G401 (cell line): Measurements from ENCODE around the gene KANSL3. TPM values are rescaled to one million over a fixed set of nuclear protein-coding genes. Genes with fewer than 3 reads are reported as not detected.

Source experiments
- DNase-seq: peaks from one replicate; pipeline ENCODE4 v3.0.0-alpha.2; 2015; ENCODE audit warnings: low spot score
- in situ Hi-C: cut with HindIII; loops from 2 replicates; pipeline ENCODE4 v1.10.0; 2016; ENCODE audit warnings: low sequenced_read_pairs, mixed read lengths
- total RNA-seq: library from RNA; depleted of rRNA; stranded (reverse); fragments of >200 nt; shearing (Covaris generic); gene quantifications from 2 replicates; pipeline ENCODE4 v1.2.3, GENCODE V29; 2014; rRNA removed

The KANSL3 gene
- total RNA-seq, 1 experiment from 2014 or later: 33.5 TPM

- in situ Hi-C loops: no loop called here
- DNase-seq: no peak
These were observed 87.9 kb downstream of the KANSL3 start for GRCh38 chr2:96549967-96550786.

- in situ Hi-C loops: no loop called here
- no peak for DNase-seq
These were observed 88.7 kb downstream of the KANSL3 start for GRCh38 chr2:96549466-96549785.

GRCh38 chr2:96548558-96549465 is 89.3 kb downstream of the KANSL3 start:
- DNase-seq: no peak
- in situ Hi-C loops: no loop called here

GRCh38 chr2:96547731-96548171 is 90.4 kb downstream of the KANSL3 start:
- peak; percentile 15 for DNase-seq
- in situ Hi-C loops: no loop called here

- in situ Hi-C loops: no loop called here
- DNase-seq: no peak
These were observed 90.9 kb downstream of the KANSL3 start for GRCh38 chr2:96547203-96547641.

- DNase-seq: no peak
- in situ Hi-C loops: no loop called here
These were observed 91.3 kb downstream of the KANSL3 start for GRCh38 chr2:96546797-96547196.

- DNase-seq: no peak
- in situ Hi-C loops: no loop called here
These were observed 91.8 kb downstream of the KANSL3 start for GRCh38 chr2:96546321-96546720.

Other genes starting within 250 kb of the KANSL3 start
- not detected in 2 replicates for gene NEURL3, start 133.0 kb downstream of the KANSL3 start, total RNA-seq
- gene ARID5A, start 101.6 kb downstream of the KANSL3 start, total RNA-seq: 7.6 and 8.6 TPM in 2 replicates
- not detected in 2 replicates for gene FER1L5, start 4.5 kb upstream of the KANSL3 start, total RNA-seq
- 31.8 and 75.0 TPM in 2 replicates for gene LMAN2L, start 101.8 kb upstream of the KANSL3 start, total RNA-seq
- gene CNNM4, start 122.6 kb upstream of the KANSL3 start, total RNA-seq: 6.2 and 7.6 TPM in 2 replicates
- gene CNNM3, start 178.0 kb upstream of the KANSL3 start, total RNA-seq: 15.9 and 16.6 TPM in 2 replicates
- gene ANKRD23, start 205.7 kb upstream of the KANSL3 start, total RNA-seq: 2.2 and 3.5 TPM in 2 replicates
- 28.4 and 45.2 TPM in 2 replicates for gene ANKRD39, start 219.7 kb upstream of the KANSL3 start, total RNA-seq
- gene SEMA4C, start 231.8 kb upstream of the KANSL3 start, total RNA-seq: 37.9 and 40.6 TPM in 2 replicates